ENCODE measurements around the gene FRMD4A.

Gene FRMD4A

GRCh38 chr10:13643016-13643415 is 687.7 kb downstream of the FRMD4A start:
- FAIRE-seq = no peak
- no peak for DNase-seq (ENCODE audit: insufficient read length, low spot score)
- TF ChIP-seq POLR2A (IDR thresholded peaks at IDR 0.05; ENCODE audit: low read depth, low read length) (no peak; the same call in 1 of the 2 replicates), POLR2AphosphoS5 (IDR thresholded peaks at IDR 0.05; ENCODE audit: low read depth, low read length) (no peak), TAF1 (IDR thresholded peaks at IDR 0.05; ENCODE audit: low read depth, low read length) (no peak), PAX5 (IDR thresholded peaks at IDR 0.05; ENCODE audit: insufficient read depth, low read length, severe bottlenecking) (no peak), POU2F2 (IDR thresholded peaks at IDR 0.05; ENCODE audit: low read depth, low read length) (no peak), SPI1 (IDR thresholded peaks at IDR 0.05; ENCODE audit: low read depth, low read length) (no peak)

- DNase-seq (ENCODE audit: insufficient read length, low spot score) = no peak
- no peak for FAIRE-seq
- no peak for TF ChIP-seq SPI1 (IDR thresholded peaks at IDR 0.05; ENCODE audit: low read depth, low read length)
- no peak for TF ChIP-seq POU2F2 (IDR thresholded peaks at IDR 0.05; ENCODE audit: low read depth, low read length)
- TF ChIP-seq TAF1 (IDR thresholded peaks at IDR 0.05; ENCODE audit: low read depth, low read length) = no peak
- TF ChIP-seq POLR2A (IDR thresholded peaks at IDR 0.05; ENCODE audit: low read depth, low read length) = no peak
- no peak for TF ChIP-seq POLR2AphosphoS5 (IDR thresholded peaks at IDR 0.05; ENCODE audit: low read depth, low read length)
Measured at GRCh38 chr10:13642293-13642692, 688.4 kb downstream of the FRMD4A start.

- FAIRE-seq = no peak
- TF ChIP-seq POLR2AphosphoS5 (IDR thresholded peaks at IDR 0.05; ENCODE audit: low read depth, low read length) (no peak), POLR2A (IDR thresholded peaks at IDR 0.05; ENCODE audit: low read depth, low read length) (no peak), POU2F2 (IDR thresholded peaks at IDR 0.05; ENCODE audit: low read depth, low read length) (no peak), TAF1 (IDR thresholded peaks at IDR 0.05; ENCODE audit: low read depth, low read length) (no peak), SPI1 (IDR thresholded peaks at IDR 0.05; ENCODE audit: low read depth, low read length) (no peak), PAX5 (IDR thresholded peaks at IDR 0.05; ENCODE audit: insufficient read depth, low read length, severe bottlenecking) (no peak)
- DNase-seq (ENCODE audit: insufficient read length, low spot score) = no peak
Measured at GRCh38 chr10:13637894-13638293, 692.8 kb downstream of the FRMD4A start.

GRCh38 chr10:13637303-13637856 is 693.3 kb downstream of the FRMD4A start:
- DNase-seq (ENCODE audit: insufficient read length, low spot score) (no peak), FAIRE-seq (peak; percentile 66)
- TF ChIP-seq POU2F2 (IDR thresholded peaks at IDR 0.05; ENCODE audit: low read depth, low read length) (no peak), POLR2AphosphoS5 (IDR thresholded peaks at IDR 0.05; ENCODE audit: low read depth, low read length) (no peak), POLR2A (IDR thresholded peaks at IDR 0.05; ENCODE audit: low read depth, low read length) (no peak), PAX5 (IDR thresholded peaks at IDR 0.05; ENCODE audit: insufficient read depth, low read length, severe bottlenecking) (no peak), TAF1 (IDR thresholded peaks at IDR 0.05; ENCODE audit: low read depth, low read length) (no peak), SPI1 (IDR thresholded peaks at IDR 0.05; ENCODE audit: low read depth, low read length) (no peak)

- TF ChIP-seq POLR2A (IDR thresholded peaks at IDR 0.05; ENCODE audit: low read depth, low read length) (no peak), POU2F2 (IDR thresholded peaks at IDR 0.05; ENCODE audit: low read depth, low read length) (no peak), TAF1 (IDR thresholded peaks at IDR 0.05; ENCODE audit: low read depth, low read length) (no peak), PAX5 (IDR thresholded peaks at IDR 0.05; ENCODE audit: insufficient read depth, low read length, severe bottlenecking) (no peak)
- no peak for FAIRE-seq
- DNase-seq (ENCODE audit: insufficient read length, low spot score) = no peak
Measured at GRCh38 chr10:13636776-13637175, 693.9 kb downstream of the FRMD4A start.

- DNase-seq (ENCODE audit: insufficient read length, low spot score) (no peak), FAIRE-seq (no peak)
- no peak for TF ChIP-seq POU2F2 (IDR thresholded peaks at IDR 0.05; ENCODE audit: low read depth, low read length)
- no peak for TF ChIP-seq PAX5 (IDR thresholded peaks at IDR 0.05; ENCODE audit: insufficient read depth, low read length, severe bottlenecking)
- no peak for TF ChIP-seq SPI1 (IDR thresholded peaks at IDR 0.05; ENCODE audit: low read depth, low read length)
- TF ChIP-seq POLR2A (IDR thresholded peaks at IDR 0.05; ENCODE audit: low read depth, low read length) = no peak
Measured at GRCh38 chr10:13634207-13634606, 696.5 kb downstream of the FRMD4A start.

GRCh38 chr10:13633689-13634088 is 697.0 kb downstream of the FRMD4A start:
- FAIRE-seq (no peak), DNase-seq (ENCODE audit: insufficient read length, low spot score) (no peak)
- TF ChIP-seq POLR2AphosphoS5 (IDR thresholded peaks at IDR 0.05; ENCODE audit: low read depth, low read length) (no peak), POLR2A (IDR thresholded peaks at IDR 0.05; ENCODE audit: low read depth, low read length) (no peak), PAX5 (IDR thresholded peaks at IDR 0.05; ENCODE audit: insufficient read depth, low read length, severe bottlenecking) (no peak), SPI1 (IDR thresholded peaks at IDR 0.05; ENCODE audit: low read depth, low read length) (no peak), POU2F2 (IDR thresholded peaks at IDR 0.05; ENCODE audit: low read depth, low read length) (no peak), TAF1 (IDR thresholded peaks at IDR 0.05; ENCODE audit: low read depth, low read length) (no peak)

GRCh38 chr10:13632884-13633440 is 697.8 kb downstream of the FRMD4A start:
- DNase-seq (ENCODE audit: insufficient read length, low spot score) = no peak
- no peak for FAIRE-seq
- TF ChIP-seq TAF1 (IDR thresholded peaks at IDR 0.05; ENCODE audit: low read depth, low read length) (no peak), POLR2A (IDR thresholded peaks at IDR 0.05; ENCODE audit: low read depth, low read length) (no peak), POLR2AphosphoS5 (IDR thresholded peaks at IDR 0.05; ENCODE audit: low read depth, low read length) (no peak), POU2F2 (IDR thresholded peaks at IDR 0.05; ENCODE audit: low read depth, low read length) (no peak), SPI1 (IDR thresholded peaks at IDR 0.05; ENCODE audit: low read depth, low read length) (no peak), PAX5 (IDR thresholded peaks at IDR 0.05; ENCODE audit: insufficient read depth, low read length, severe bottlenecking) (no peak)

GRCh38 chr10:13632440-13632839 is 698.3 kb downstream of the FRMD4A start:
- no peak for FAIRE-seq
- DNase-seq (ENCODE audit: insufficient read length, low spot score) = no peak
- TF ChIP-seq POLR2AphosphoS5 (IDR thresholded peaks at IDR 0.05; ENCODE audit: low read depth, low read length) = no peak

- FAIRE-seq (no peak), DNase-seq (ENCODE audit: insufficient read length, low spot score) (no peak)
- TF ChIP-seq POU2F2 (IDR thresholded peaks at IDR 0.05; ENCODE audit: low read depth, low read length) = no peak
- no peak for TF ChIP-seq POLR2AphosphoS5 (IDR thresholded peaks at IDR 0.05; ENCODE audit: low read depth, low read length)
Measured at GRCh38 chr10:13631594-13631993, 699.1 kb downstream of the FRMD4A start.
